GM12864 (cell line): ENCODE data around the gene RPL35A.

Experiments used
- DNase-seq: peaks from one replicate; pipeline ENCODE4 v3.0.0-alpha.2; 2011; ENCODE audit warnings: low read depth
- H3K4me3 ChIP-seq: 2 replicates; pipeline ENCODE4 v1.5.1; 2011; ENCODE audit warnings: mild to moderate bottlenecking, low read depth, low read length, control low read depth
- TF ChIP-seq, protein P1 (sequence below): IDR thresholded peaks from 2 replicates; pipeline ENCODE4 v1.5.1; 2011; ENCODE audit warnings: low read depth, mild to moderate bottlenecking, moderate library complexity, low read length, control low read depth, inconsistent platforms; ENCODE audit errors: missing control alignments

RPL35A gene

GRCh38 chr3:197983076-197983475, 33.1 kb downstream of the RPL35A start:
- H3K4me3 ChIP-seq: no peak overlapping the region
- TF ChIP-seq, protein P1, sequence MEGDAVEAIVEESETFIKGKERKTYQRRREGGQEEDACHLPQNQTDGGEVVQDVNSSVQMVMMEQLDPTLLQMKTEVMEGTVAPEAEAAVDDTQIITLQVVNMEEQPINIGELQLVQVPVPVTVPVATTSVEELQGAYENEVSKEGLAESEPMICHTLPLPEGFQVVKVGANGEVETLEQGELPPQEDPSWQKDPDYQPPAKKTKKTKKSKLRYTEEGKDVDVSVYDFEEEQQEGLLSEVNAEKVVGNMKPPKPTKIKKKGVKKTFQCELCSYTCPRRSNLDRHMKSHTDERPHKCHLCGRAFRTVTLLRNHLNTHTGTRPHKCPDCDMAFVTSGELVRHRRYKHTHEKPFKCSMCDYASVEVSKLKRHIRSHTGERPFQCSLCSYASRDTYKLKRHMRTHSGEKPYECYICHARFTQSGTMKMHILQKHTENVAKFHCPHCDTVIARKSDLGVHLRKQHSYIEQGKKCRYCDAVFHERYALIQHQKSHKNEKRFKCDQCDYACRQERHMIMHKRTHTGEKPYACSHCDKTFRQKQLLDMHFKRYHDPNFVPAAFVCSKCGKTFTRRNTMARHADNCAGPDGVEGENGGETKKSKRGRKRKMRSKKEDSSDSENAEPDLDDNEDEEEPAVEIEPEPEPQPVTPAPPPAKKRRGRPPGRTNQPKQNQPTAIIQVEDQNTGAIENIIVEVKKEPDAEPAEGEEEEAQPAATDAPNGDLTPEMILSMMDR: no peak
- DNase-seq: no peak

DNA sequence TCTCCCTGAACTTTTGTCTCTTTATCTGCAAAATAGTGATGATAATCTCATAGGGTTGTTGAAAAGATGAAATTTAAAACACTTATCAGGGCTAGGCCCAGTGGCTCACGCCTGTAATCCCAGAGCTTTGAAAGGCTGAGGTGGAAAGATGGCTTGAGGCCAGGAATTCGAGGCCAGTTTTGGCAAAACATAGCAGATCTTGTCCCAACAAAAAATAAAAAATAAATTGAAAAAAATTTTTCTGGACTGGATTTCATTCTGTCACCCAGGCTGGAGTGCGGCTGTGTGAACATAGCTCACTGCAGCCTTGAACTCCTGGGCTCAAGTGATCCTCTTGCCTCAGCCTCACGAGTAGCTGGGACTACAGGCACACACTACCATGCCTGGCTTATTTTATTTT, 39.7 kb downstream of the RPL35A start:
- H3K4me3 ChIP-seq: no peak overlapping the region
- TF ChIP-seq, protein P1: no peak
- DNase-seq: no peak

GRCh38 chr3:197994736-197995135, 44.7 kb downstream of the RPL35A start:
- no peak for DNase-seq
- TF ChIP-seq, protein P1: no peak

DNA sequence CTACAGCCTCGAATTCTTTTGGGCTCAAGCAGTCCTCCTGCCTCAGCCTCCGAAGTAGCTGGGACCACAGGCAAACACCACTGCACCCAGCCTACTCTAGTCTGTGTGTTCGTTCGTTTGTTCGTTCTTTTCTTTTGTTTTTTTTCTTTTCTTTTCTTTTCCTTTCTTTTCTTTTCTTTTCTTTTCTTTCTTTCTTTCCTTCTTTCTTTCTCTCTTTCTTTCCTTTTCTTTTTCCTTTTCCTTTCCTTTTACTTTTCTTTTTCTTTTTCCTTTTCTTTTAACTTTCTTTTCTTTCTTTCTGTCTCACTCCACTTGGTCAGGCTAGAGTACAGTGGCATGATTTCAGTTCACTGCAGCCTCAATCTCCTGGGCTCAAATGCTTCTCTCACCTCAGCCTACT, 46.9 kb downstream of the RPL35A start:
- DNase-seq: no peak
- no peak overlapping the region for H3K4me3 ChIP-seq
- TF ChIP-seq, protein P1: no peak

More at GRCh38 chr3:197994736-197995135, 44.7 kb downstream of the RPL35A start:
- H3K4me3 ChIP-seq: no peak overlapping the region

DNA sequence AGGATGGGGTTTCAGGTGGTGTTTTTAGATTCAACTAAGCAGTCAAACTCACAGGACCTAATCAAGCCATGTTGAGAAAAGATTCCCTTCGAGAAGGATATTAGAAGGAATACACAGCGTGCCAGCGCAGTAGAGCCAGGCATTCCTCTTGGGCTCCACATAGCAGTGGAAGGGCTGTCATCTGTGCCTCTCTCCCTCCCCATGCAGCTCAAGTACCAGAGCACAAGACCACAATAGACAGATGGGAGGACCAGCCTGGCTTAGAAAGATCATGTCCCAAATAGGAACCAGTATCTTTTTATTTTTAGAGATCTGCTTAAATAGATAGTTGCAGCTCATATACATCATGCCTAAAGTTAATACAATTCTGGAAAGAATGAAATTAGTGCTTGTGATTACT, 47.9 kb downstream of the RPL35A start:
- H3K4me3 ChIP-seq: no peak overlapping the region
- TF ChIP-seq, protein P1: no peak
- no peak for DNase-seq
